ENCODE measurements around the gene CREB3L1.

DNA sequence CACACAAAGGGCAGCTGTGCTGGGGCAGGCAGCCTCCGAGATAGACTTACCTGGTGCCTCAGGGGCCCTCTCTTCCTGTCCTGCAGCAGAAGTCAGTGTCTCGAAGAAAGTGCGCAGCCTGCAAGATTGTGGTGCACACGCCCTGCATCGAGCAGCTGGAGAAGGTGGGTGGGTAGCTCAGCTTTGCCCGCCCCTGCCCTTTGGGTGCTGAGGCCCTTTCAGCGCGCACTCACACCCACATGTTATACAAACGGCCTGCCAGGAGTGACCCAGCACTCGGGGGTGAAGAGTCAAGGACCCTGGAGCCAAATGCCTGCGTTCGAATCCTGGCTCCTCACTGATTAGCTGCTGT, 90.4 kb downstream of the CREB3L1 start:
- TF ChIP-seq, protein P1, sequence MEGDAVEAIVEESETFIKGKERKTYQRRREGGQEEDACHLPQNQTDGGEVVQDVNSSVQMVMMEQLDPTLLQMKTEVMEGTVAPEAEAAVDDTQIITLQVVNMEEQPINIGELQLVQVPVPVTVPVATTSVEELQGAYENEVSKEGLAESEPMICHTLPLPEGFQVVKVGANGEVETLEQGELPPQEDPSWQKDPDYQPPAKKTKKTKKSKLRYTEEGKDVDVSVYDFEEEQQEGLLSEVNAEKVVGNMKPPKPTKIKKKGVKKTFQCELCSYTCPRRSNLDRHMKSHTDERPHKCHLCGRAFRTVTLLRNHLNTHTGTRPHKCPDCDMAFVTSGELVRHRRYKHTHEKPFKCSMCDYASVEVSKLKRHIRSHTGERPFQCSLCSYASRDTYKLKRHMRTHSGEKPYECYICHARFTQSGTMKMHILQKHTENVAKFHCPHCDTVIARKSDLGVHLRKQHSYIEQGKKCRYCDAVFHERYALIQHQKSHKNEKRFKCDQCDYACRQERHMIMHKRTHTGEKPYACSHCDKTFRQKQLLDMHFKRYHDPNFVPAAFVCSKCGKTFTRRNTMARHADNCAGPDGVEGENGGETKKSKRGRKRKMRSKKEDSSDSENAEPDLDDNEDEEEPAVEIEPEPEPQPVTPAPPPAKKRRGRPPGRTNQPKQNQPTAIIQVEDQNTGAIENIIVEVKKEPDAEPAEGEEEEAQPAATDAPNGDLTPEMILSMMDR (conservative IDR thresholded peaks at IDR 0.05; ENCODE audit: low read depth, low read length) = 0 out of 2 replicates have a peak, but pooled peaks have one; percentile 3
- TF ChIP-seq EZH2phosphoT487 (IDR thresholded peaks at IDR 0.05; ENCODE audit: borderline replicate concordance, low read length) = no peak
